Keratinocyte (primary cell): Measurements from ENCODE around the gene MAPRE3. TPM values are rescaled to one million over a fixed set of nuclear protein-coding genes. Genes with fewer than 3 reads are reported as not detected.

Experiments
- DNase-seq: peaks from one replicate; pipeline ENCODE4 v3.0.0-alpha.2; 2011; ENCODE audit warnings: low read depth, missing footprints, low spot score
- FAIRE-seq: peaks from 2 replicates; lab custom pipeline; 2011; peaks lifted over from hg19 to GRCh38; lab: Jason Lieb, UNC
- H2AFZ ChIP-seq: 2 replicates; pipeline ENCODE4 v1.6.0; 2012; ENCODE audit warnings: low read length, control low read depth, inconsistent platforms; ENCODE audit not compliant: control insufficient read depth
- H3K27ac ChIP-seq: 2 replicates; pipeline ENCODE4 v1.5.1; 2011; ENCODE audit warnings: low read length; ENCODE audit not compliant: control insufficient read depth, insufficient read depth
- H3K27me3 ChIP-seq: 3 replicates; pipeline ENCODE4 v1.6.0; 2011; ENCODE audit warnings: low read length; ENCODE audit not compliant: control insufficient read depth, insufficient read depth; ENCODE audit errors: extremely low read depth
- H3K36me3 ChIP-seq, 2 experiments: 2 replicates in 1 of 2; 3 replicates in 1 of 2; pipeline ENCODE4 v1.5.1; 2011; ENCODE audit warnings: low read length in 2 of 2, mild to moderate bottlenecking in 1 of 2; ENCODE audit not compliant: control insufficient read depth in 2 of 2, insufficient read depth in 2 of 2; ENCODE audit errors: extremely low read depth in 1 of 2
- H3K4me1 ChIP-seq: 3 replicates; pipeline ENCODE4 v1.5.1; 2011; ENCODE audit warnings: low read length; ENCODE audit not compliant: control insufficient read depth, insufficient read depth; ENCODE audit errors: extremely low read depth
- H3K4me2 ChIP-seq: 3 replicates; pipeline ENCODE4 v1.6.0; 2011; ENCODE audit warnings: low read depth, low read length; ENCODE audit not compliant: control insufficient read depth, insufficient read depth; ENCODE audit errors: extremely low read depth
- H3K4me3 ChIP-seq, 3 experiments: fragments of 200-600 bp in 1 of 3; sonication (generic) in 1 of 3; 2 replicates in 2 of 3; 3 replicates in 1 of 3; pipeline ENCODE4 v1.5.1; 2011 to 2016; ENCODE audit warnings: low read length in 3 of 3, mild to moderate bottlenecking in 3 of 3, control low read depth in 2 of 3, inconsistent platforms in 1 of 3, low read depth in 1 of 3, mixed read lengths in 1 of 3, mixed run types in 1 of 3, moderate library complexity in 1 of 3; ENCODE audit not compliant: control insufficient read depth in 2 of 3, insufficient read depth in 2 of 3; ENCODE audit errors: extremely low read depth in 1 of 3
- H3K79me2 ChIP-seq: 2 replicates; pipeline ENCODE4 v1.6.0; 2012; ENCODE audit warnings: low read length; ENCODE audit not compliant: control insufficient read depth, insufficient read depth
- H3K9ac ChIP-seq: 3 replicates; pipeline ENCODE4 v1.6.0; 2011; ENCODE audit warnings: low read length; ENCODE audit not compliant: control insufficient read depth, insufficient read depth; ENCODE audit errors: extremely low read depth
- H3K9me1 ChIP-seq: 3 replicates; pipeline ENCODE4 v1.6.0; 2011; ENCODE audit warnings: low read length; ENCODE audit not compliant: control insufficient read depth, insufficient read depth; ENCODE audit errors: extremely low read depth
- H3K9me3 ChIP-seq: 2 replicates; pipeline ENCODE4 v1.5.1; 2012; ENCODE audit warnings: low read depth, low read length; ENCODE audit not compliant: control insufficient read depth
- H4K20me1 ChIP-seq: 3 replicates; pipeline ENCODE4 v1.6.0; 2011; ENCODE audit warnings: low read length; ENCODE audit not compliant: control insufficient read depth, insufficient read depth; ENCODE audit errors: extremely low read depth
- CTCF ChIP-seq, 3 experiments: IDR thresholded peaks in 1 of 3; conservative IDR thresholded peaks in 1 of 3; optimal IDR thresholded peaks in 1 of 3; 2 replicates in 2 of 3; 3 replicates in 1 of 3; pipeline versions ENCODE3 to v1.5.1; 2011; ENCODE audit warnings: low read length in 3 of 3, mild to moderate bottlenecking in 3 of 3, moderate library complexity in 2 of 3, control low read depth in 1 of 3, inconsistent platforms in 1 of 3; ENCODE audit not compliant: insufficient read depth in 2 of 3; ENCODE audit errors: extremely low read depth in 1 of 3
- EZH2 ChIP-seq: IDR thresholded peaks from one replicate; pipeline ENCODE4 v1.6.1; 2012; ENCODE audit warnings: inconsistent platforms, mild to moderate bottlenecking, low read length, moderate library complexity
- dilution Hi-C: fragments of 300-500 bp; cut with MboI; formaldehyde crosslinking; loops from one replicate; pipeline ENCODE4 v1.7.0; 2020; ENCODE audit warnings: low sequenced_read_pairs; ENCODE audit not compliant: extremely low pct_ligation_motif_present
- polyA plus RNA-seq, 5 experiments: library from polyadenylated mRNA; depleted of rRNA in 3 of 5; stranded (reverse) in 3 of 5; stranded (forward) in 1 of 5; unstranded in 1 of 5; fragments of >200 nt; gene quantifications; 1 replicate in 1 of 5; 2 replicates in 3 of 5; 3 replicates in 1 of 5; pipeline versions ENCODE4 v1.2.1 to v1.2.3, GENCODE V29; 2011 to 2012; ENCODE audit warnings: missing spikeins in 2 of 5, low read depth in 1 of 5, low replicate concordance in 1 of 5

MAPRE3 gene
- polyA plus RNA-seq, 1 donor (not counting 4 experiments of a cell fraction or from before 2014, with no cell fraction given): 12.6 TPM

GRCh38 chr2:26982102-26982742 lies 11.8 kb downstream of the MAPRE3 start:
- Histone ChIP-seq H3K9ac (no peak overlapping the region), H3K79me2 (no peaks in the 10 kb centered on the region), H3K4me1 (peaks cover 8% of the 10 kb centered on the region), H4K20me1 (no peaks in the 10 kb centered on the region), H2AFZ (no peak overlapping the region), H3K27ac (no peak overlapping the region), H3K9me3 (no peaks in the 10 kb centered on the region), H3K4me2 (no peak overlapping the region), H3K4me3 (no peak overlapping the region), H3K27me3 (no peaks in the 10 kb centered on the region), H3K36me3 (peaks cover 0 to 2% of the 10 kb centered on the region in 2 experiments), H3K9me1 (no peaks in the 10 kb centered on the region)
- dilution Hi-C loops: no loop called here
- FAIRE-seq: no peak
- DNase-seq: no peak
- TF ChIP-seq EZH2 (no peak), CTCF (optimal IDR thresholded peaks at IDR 0.05 in 1 of 3, IDR thresholded peaks at IDR 0.05 in 1 of 3, conservative IDR thresholded peaks at IDR 0.05 in 1 of 3; ENCODE audit: extremely low read depth in 1 of 3, insufficient read depth in 2 of 3, low read length in 3 of 3) (peak; percentile 37 to 56 (median 52))

GRCh38 chr2:26983746-26984145 lies 13.3 kb downstream of the MAPRE3 start:
- H2AFZ ChIP-seq: no peak overlapping the region
- no peak overlapping the region for H3K4me3 ChIP-seq
- no peak for TF ChIP-seq CTCF (optimal IDR thresholded peaks at IDR 0.05 in 1 of 3, IDR thresholded peaks at IDR 0.05 in 1 of 3, conservative IDR thresholded peaks at IDR 0.05 in 1 of 3; ENCODE audit: extremely low read depth in 1 of 3, insufficient read depth in 2 of 3, low read length in 3 of 3)
- TF ChIP-seq EZH2: no peak

More at GRCh38 chr2:26983746-26984145, 13.3 kb downstream of the MAPRE3 start:
- H3K9ac ChIP-seq: no peak overlapping the region
- no peak overlapping the region for H3K27ac ChIP-seq
- H3K4me1 ChIP-seq: no peaks in the 10 kb centered on the region
- FAIRE-seq: no peak
- H3K36me3 ChIP-seq: peaks cover 0 to 2% of the 10 kb centered on the region in 2 experiments
- no peaks in the 10 kb centered on the region for H3K9me1 ChIP-seq
- no peaks in the 10 kb centered on the region for H3K27me3 ChIP-seq
- H3K9me3 ChIP-seq: no peaks in the 10 kb centered on the region
- no peak overlapping the region for H3K4me2 ChIP-seq
- dilution Hi-C loops: no loop called here
- no peaks in the 10 kb centered on the region for H3K79me2 ChIP-seq
- H4K20me1 ChIP-seq: no peaks in the 10 kb centered on the region
- no peak for DNase-seq
